ENCODE results near the gene NUF2.

GRCh38 chr1:163381487-163382184 lies 59.9 kb downstream of the NUF2 start:
- TF ChIP-seq CTCF (conservative IDR thresholded peaks at IDR 0.05; ENCODE audit: low read depth, low read length): no peak
- TF ChIP-seq EZH2 (IDR thresholded peaks at IDR 0.05; ENCODE audit: low read length, unreplicated experiment): no peak

All from PC-3 (cell line).